ENCODE measurements around the gene SLC38A3. TPM values are rescaled to one million over a fixed set of nuclear protein-coding genes. Genes with fewer than 3 reads are reported as not detected.

SLC38A3 gene
- total and polyA plus RNA-seq, 2 donors (not counting 1 experiment from before 2014, with no cell fraction given): not detected

DNA sequence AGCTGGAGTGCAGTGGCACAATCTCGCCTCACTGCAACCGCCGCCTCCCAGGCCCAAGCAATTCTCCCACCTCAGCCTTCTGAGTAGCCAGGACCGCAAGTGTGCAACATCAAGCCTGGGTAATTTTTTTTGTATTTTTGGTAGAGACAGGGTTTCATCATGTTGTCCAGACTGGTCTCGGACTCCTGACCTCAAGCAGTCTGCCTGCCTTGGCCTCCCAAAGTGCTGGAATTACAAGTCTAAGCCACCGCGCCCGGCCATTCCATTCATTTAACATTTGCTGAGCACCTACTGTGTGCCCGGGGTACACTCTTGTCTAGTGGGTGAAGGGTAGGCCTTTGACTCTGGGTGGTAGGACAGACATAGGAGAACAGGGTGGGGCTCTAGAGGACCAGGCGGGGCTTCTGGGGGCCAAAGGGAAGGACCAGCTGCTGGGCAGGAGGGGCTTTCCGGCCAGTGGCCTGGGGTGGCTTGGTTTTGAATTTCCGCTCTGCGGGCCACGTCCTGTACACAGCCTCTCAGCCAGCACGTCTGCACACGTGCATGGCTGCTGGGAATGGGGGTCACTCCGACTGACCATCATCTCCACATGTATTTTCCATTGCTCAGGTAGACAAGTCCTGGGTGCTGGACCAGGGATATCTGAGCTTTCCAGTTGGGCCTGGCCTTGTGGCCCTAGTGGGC, 2.4 kb downstream of the SLC38A3 start:
- H4K20me1 ChIP-seq (ENCODE audit: control insufficient read depth, insufficient read depth, low read length, poor library complexity, severe bottlenecking): no peaks in the 10 kb centered on the region
- no peaks in the 10 kb centered on the region for H3K79me2 ChIP-seq (ENCODE audit: control insufficient read depth, insufficient read depth, low read length)
- H3K27ac ChIP-seq (ENCODE audit: low read length in 2 of 2): no peak overlapping the region
- no peak overlapping the region for H2AFZ ChIP-seq (ENCODE audit: insufficient read depth, low read depth, low read length, poor library complexity, severe bottlenecking)
- peaks cover 15 to 23% of the 10 kb centered on the region in 2 donors for H3K4me1 ChIP-seq (ENCODE audit: control insufficient read depth in 2 of 2, insufficient read depth in 2 of 2, low read length in 2 of 2)
- Mint-ChIP-seq H3K27ac (no peak overlapping the region), H3K9me3 (ENCODE audit: insufficient read depth) (no peaks in the 10 kb centered on the region), H3K4me3 (no peak overlapping the region), H3K4me1 (peaks cover 2% of the 10 kb centered on the region), H3K27me3 (peaks cover 29% of the 10 kb centered on the region)
- no peak overlapping the region for H3K4me2 ChIP-seq (replicated peaks; ENCODE audit: low read depth, low read length, poor library complexity, severe bottlenecking)
- no peaks in the 10 kb centered on the region for H3K36me3 ChIP-seq (replicated peaks in 1 of 2; ENCODE audit: control extremely low read depth in 1 of 2, control insufficient read depth in 1 of 2, extremely low read depth in 1 of 2, insufficient read depth in 2 of 2, low read length in 1 of 2)
- H3K9me3 ChIP-seq (ENCODE audit: control extremely low read depth in 1 of 3, control insufficient read depth in 2 of 3, insufficient read depth in 1 of 3, low read length in 2 of 3): peaks cover 0 to 14% (median 0%) of the 10 kb centered on the region in 3 donors
- ChIA-PET CTCF (interaction anchor here (4.3 kb wide), 1 partner anchor 13 kb away, joined by 27 read pairs; no protein-coding TSS in a partner anchor), POLR2A (no interaction called here)
- intact Hi-C loops (cut with micrococcal nuclease): no loop called here
- H3K9ac ChIP-seq (ENCODE audit: low read length): no peak overlapping the region
- TF ChIP-seq EZH2 (IDR thresholded peaks at IDR 0.05; ENCODE audit: borderline replicate concordance, insufficient read depth, low read depth, low read length, poor library complexity, severe bottlenecking) (no peak), CTCF (IDR thresholded peaks at IDR 0.05) (no peak)
- H3K27me3 ChIP-seq (replicated peaks in 1 of 4; ENCODE audit: control extremely low read depth in 1 of 4, control insufficient read depth in 3 of 4, insufficient read depth in 4 of 4, low read length in 3 of 4): peaks cover 0 to 48% (median 26%) of the 10 kb centered on the region in 4 experiments
- ATAC-seq (ENCODE audit: low read depth) (no peak), DNase-seq (no peak)
- H3K4me3 ChIP-seq (ENCODE audit: control extremely low read depth in 1 of 5, extremely low read depth in 1 of 5, insufficient read depth in 1 of 5, low read depth in 2 of 5, low read length in 4 of 5): no peak overlapping the region
- 87% methylated on average over 9 of the region's 17 CpGs for WGBS (ENCODE audit: insufficient coverage)

GRCh38 chr3:50208677-50209344, 3.7 kb downstream of the SLC38A3 start:
- Histone ChIP-seq H3K4me2 (replicated peaks; ENCODE audit: low read depth, low read length, poor library complexity, severe bottlenecking) (no peak overlapping the region), H3K27ac (ENCODE audit: low read length in 2 of 2) (no peak overlapping the region), H3K4me3 (ENCODE audit: control extremely low read depth in 1 of 5, extremely low read depth in 1 of 5, insufficient read depth in 1 of 5, low read depth in 2 of 5, low read length in 4 of 5) (no peak overlapping the region), H3K79me2 (ENCODE audit: control insufficient read depth, insufficient read depth, low read length) (no peaks in the 10 kb centered on the region), H3K9ac (ENCODE audit: low read length) (no peak overlapping the region), H3K36me3 (replicated peaks in 1 of 2; ENCODE audit: control extremely low read depth in 1 of 2, control insufficient read depth in 1 of 2, extremely low read depth in 1 of 2, insufficient read depth in 2 of 2, low read length in 1 of 2) (no peaks in the 10 kb centered on the region), H3K4me1 (ENCODE audit: control insufficient read depth in 2 of 2, insufficient read depth in 2 of 2, low read length in 2 of 2) (peaks cover 15 to 23% of the 10 kb centered on the region in 2 donors), H4K20me1 (ENCODE audit: control insufficient read depth, insufficient read depth, low read length, poor library complexity, severe bottlenecking) (no peaks in the 10 kb centered on the region), H3K9me3 (ENCODE audit: control extremely low read depth in 1 of 3, control insufficient read depth in 2 of 3, insufficient read depth in 1 of 3, low read length in 2 of 3) (peaks cover 0 to 9% (median 0%) of the 10 kb centered on the region in 3 donors), H2AFZ (ENCODE audit: insufficient read depth, low read depth, low read length, poor library complexity, severe bottlenecking) (no peak overlapping the region), H3K27me3 (replicated peaks in 1 of 4; ENCODE audit: control extremely low read depth in 1 of 4, control insufficient read depth in 3 of 4, insufficient read depth in 4 of 4, low read length in 3 of 4) (peaks cover 0 to 35% (median 19%) of the 10 kb centered on the region in 4 experiments)
- DNase-seq (no peak), ATAC-seq (ENCODE audit: low read depth) (no peak)
- Mint-ChIP-seq H3K27ac (no peak overlapping the region), H3K4me3 (no peak overlapping the region), H3K4me1 (peaks cover 2% of the 10 kb centered on the region), H3K27me3 (peaks cover 19% of the 10 kb centered on the region), H3K9me3 (ENCODE audit: insufficient read depth) (no peaks in the 10 kb centered on the region)
- POLR2A ChIA-PET: no interaction called here
- 88% methylated on average over 11 of the region's 14 CpGs for WGBS (ENCODE audit: insufficient coverage)
- intact Hi-C loops (cut with micrococcal nuclease): no loop called here
- TF ChIP-seq EZH2 (IDR thresholded peaks at IDR 0.05; ENCODE audit: borderline replicate concordance, insufficient read depth, low read depth, low read length, poor library complexity, severe bottlenecking): no peak
- CTCF ChIA-PET: interaction anchor here (0.9 to 1.8 kb wide), 2 partner anchors 14 to 17 kb away, joined by 3 to 4 read pairs; no protein-coding TSS in a partner anchor

Measured in B cell (primary cell).